HPDE6-E6E7 (cell line): ENCODE data around the gene DEF6.

Experiments
- DNase-seq: peaks from one replicate; pipeline ENCODE4 v3.0.0; 2011; ENCODE audit warnings: missing footprints; ENCODE audit errors: extremely low spot score

The DEF6 gene

GRCh38 chr6:35343835-35344550 lies 46.4 kb downstream of the DEF6 start:
- DNase-seq: no peak

DNA sequence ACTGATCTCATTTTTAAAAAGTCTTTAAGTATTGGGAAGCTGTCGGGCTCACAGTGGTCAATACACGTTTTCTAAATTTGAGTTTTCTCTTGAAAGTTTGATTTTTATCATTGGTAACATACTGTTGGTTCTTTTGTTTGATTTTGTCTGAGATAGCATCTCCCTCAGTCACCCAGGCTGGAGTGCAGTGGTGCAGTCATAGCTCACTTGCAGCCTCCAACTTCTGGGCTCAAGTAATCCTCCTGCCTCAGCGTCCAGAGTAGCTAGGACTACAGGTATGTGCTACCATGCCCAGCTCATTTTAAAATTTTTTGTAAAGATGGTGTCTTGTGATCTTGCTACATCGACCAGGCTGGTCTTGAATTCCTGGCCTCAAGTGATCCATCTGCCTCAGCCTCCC lies 53.8 kb downstream of the DEF6 start:
- no peak for DNase-seq

GRCh38 chr6:35352735-35353134 lies 55.1 kb downstream of the DEF6 start:
- DNase-seq: no peak

DNA sequence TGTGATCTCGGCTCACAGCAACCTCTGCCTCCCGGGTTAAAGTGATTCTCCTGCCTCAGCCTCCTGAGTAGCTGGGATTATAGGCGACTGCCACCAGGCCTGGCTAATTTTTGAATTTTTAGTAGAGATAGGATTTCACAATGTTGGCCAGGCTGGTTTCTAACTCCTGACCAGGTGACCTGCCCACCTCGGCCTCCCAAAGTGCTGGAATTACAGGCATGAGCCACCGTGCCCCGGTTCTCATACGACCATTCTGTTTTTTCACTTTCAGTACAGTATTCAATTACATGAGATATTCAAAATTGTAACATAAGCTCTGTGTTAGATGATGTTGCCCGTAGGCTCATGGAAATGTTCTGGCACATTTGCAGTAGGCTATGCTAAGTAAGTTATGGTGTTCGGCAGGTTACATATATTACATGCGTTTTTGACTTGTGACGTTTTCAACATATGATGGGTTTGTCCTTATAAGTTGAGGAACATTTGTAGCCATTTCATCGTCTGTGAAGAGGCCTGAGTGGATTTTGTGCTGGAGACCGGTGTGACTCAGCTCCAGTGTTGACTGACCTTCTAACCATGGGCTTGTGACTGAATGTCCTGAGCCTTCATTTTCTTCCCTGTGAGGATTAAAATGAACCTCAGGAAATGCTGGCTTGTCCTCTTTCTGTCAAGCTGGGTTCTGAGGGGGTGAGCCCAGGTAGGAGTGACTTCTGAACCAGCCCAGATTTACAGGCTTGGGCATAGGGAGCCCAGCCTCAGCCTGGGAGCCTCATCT lies 56.9 kb downstream of the DEF6 start:
- DNase-seq: no peak

GRCh38 chr6:35356391-35356790 lies 58.8 kb downstream of the DEF6 start:
- DNase-seq: no peak

DNA sequence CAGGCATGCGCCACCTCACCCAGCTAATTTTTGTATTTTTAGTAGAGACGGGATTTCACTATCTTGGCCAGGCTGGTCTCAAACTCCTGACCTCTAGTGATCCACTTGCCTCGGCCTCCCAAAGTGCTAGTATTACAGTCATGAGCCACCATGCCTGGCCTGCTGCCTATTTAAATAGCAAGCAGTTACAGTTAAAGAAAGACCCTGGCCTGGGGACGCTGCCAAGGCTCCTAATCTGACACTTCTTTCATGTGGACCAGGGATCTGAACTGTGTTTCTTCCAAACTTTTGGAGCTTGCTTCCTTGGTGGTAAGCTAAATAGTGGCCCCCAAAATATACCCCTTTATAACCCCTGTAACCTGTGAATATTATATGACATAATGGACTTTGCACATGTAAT lies 60.1 kb downstream of the DEF6 start:
- no peak for DNase-seq

DNA sequence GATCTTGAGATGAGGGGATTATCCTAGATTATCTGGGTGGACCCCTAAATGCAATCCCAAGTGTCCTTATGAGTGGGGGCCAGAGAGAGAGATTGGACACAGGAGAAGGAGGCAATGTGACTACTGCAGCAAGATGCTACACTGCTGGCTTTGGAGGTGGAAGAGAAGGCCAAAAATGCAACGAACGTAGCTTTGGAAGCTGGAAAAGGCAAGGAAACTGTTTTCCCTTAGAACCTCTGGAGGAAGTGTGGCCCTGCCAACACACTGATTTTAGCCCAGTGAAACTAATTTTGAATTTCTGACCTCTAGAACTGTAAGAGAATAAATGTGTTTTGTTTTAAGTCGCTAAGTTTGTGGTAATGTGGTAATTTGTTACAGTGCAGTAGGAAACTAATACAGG lies 60.5 kb downstream of the DEF6 start:
- DNase-seq: no peak

DNA sequence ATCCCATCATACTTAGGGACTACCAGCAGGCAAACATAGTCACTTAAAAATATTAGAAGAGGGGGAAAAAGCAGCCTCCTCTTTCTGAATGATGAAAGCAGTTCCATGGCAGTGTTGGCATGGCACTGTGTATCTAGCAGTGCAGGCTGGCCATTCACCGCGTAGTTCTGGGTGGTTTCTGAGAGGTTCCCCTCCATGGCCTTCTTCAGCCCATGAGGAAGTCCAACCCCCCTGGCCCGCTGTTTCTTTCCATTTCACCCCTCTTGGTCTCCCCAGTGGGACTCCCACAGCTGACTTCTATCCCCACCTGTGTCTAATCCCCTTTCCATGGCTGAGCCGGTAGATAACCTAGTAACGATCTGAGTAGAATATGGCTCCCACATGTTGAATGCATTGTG lies 61.7 kb downstream of the DEF6 start:
- no peak for DNase-seq

GRCh38 chr6:35359744-35360348 lies 62.2 kb downstream of the DEF6 start:
- no peak for DNase-seq

DNA sequence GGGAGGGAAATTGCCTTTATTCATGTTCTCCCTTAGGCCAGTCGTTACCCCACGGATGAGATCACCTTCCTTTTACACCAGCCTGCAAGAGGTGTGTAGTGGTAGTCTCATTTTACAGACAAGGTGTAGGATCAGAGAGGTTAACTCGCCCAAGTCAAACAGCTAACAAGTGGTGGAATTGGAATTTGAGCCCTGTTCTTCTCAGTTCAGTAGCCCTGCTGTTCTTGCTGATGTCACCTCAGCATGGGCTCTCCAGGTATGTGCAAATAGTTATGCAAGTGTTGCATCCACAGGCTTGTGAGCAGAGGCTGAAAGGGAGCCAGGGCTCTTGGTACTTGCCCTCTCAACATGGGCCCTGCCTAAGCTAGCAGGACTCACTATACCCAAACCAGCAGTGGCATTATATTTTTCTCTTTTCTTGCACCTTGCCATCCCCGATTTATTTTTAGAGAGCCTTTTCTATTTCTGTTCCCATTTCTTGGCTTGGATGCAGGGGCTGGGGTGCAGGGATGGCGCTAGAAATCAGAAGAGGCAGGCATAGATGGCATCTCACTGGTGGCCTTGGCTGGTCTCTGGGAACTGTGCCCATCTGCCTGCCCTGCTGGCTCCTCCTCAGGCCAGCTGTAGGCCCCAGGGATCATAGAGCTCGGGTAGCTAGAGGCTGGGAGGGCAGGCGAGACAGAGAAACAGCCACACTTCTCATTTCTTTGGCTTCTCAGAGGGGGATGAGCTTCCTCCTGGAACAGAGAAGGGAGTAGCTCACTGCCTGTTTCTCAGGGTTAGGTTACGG lies 62.9 kb downstream of the DEF6 start:
- no peak for DNase-seq

DNA sequence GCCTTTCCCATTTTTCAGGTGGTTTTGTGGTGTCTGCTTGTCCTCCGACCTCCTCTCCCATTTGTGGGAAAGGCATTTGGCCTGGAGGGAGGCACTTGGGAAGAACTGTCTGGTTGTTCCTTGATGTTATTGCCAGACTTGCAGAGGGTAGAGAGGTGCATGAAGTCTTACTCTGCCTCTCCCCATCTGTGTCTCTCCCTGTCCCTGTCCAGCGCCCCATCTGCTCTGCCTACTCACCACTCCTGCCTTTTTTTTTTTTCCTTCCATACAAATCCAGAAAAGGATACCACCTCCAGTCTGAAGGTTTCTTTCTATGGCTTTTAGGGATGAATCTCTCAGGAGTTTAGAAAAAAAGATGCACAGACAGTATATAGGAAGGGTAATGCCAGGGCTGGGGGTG lies 64.6 kb downstream of the DEF6 start:
- no peak for DNase-seq

- no peak for DNase-seq
Observed at GRCh38 chr6:35363293-35363750, 65.7 kb downstream of the DEF6 start.

DNA sequence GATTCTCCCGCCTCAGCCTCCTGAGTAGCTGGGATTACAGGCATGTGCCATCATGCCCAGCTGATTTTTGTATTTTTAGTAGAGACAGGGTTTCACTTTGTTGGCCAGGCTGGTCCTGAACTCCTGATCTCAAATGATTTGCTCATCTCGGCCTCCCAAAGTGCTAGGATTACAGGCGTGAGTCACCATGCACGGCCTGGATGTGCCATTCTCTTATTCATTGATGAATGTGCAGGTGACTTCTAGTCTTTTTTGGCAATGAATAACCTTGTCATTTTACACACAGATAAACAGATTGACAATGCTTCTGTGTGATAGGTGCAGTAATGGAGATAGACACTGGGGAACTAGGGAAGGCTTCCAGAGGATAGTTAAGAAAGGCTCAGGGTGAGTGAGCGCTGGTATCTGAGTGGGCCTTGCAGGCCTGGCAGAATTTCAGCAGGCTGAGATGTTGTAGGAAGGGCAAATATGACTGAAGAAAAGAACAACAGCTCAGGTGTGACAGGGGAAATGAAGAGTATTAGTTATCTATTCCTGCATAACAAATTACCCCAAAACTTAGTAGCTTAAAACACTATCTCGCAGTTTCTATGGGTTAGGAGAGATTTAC lies 68.1 kb downstream of the DEF6 start:
- DNase-seq: no peak

GRCh38 chr6:35366204-35366596 lies 68.6 kb downstream of the DEF6 start:
- DNase-seq: no peak

DNA sequence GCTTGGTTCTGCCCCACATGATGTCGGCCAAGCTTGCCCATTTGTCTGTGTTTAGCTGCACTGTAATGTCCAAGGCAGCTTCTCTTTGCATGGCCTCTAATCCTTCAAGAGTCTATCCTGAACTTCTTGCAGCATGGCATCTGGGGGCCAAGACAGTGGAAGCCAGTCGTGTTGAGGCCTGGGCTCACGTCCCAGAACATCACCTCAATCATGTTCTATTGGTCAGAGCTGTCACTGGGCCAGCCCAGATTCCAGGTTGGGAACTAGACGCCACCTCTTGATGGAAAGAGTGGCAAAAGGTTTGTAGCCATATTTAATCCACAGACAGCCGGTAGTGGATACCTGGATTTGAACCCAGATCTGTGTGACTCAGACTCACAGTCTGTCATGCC lies 70.0 kb downstream of the DEF6 start:
- no peak for DNase-seq

GRCh38 chr6:35368038-35368887 lies 70.6 kb downstream of the DEF6 start:
- DNase-seq: no peak

- DNase-seq: peak; percentile 86
Observed at GRCh38 chr6:35370124-35370741, 72.6 kb downstream of the DEF6 start.

DNA sequence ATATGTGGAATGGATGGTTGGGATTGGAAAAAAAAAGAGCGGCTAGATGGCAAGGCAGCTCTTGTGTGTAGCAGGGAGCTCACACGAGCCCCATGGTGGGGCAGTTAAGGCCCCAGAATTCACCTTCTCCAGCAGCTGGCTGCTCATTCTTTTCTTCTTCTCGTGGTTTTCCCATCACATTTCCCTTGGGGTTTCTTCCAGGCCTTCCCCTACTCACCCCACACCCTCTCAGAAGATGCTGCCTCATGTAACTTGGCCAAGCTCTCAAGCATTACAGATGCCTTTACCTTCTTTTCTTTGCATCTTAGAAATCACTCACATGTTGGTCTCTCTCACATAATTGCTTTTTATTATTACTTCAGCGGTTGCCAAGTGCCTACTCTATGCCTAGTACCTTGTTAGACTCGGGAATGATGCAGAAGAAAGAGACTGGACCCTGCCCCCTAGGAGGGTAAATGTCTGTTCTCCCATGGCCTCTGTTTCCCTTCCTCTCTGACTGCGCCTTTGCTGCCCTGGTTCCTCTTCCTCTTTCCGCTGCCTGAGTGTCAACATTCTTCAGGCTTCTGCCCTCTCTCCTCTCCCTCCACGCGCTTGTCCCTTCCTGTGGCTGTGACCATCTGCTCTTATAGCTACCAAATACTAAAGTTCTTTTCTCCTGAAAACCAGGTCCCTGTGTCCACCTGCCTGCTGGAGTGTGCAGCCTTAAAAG lies 73.3 kb downstream of the DEF6 start:
- no peak for DNase-seq
